H1 (cell line): ENCODE data around the gene KRTAP4-5. TPM values are rescaled to one million over a fixed set of nuclear protein-coding genes. Genes with fewer than 3 reads are reported as not detected.
"Not testable (repeated sequence)": the region's sequence is repeated elsewhere in the genome, so short reads cannot be mapped to it uniquely, and the experiment has no call there.

Experiments
- CTCF ChIA-PET: fragments of 300-600 bp; sonication (Branson Sonifier 250); formaldehyde crosslinking; loops from one replicate; lab custom pipeline; 2021; ENCODE audit not compliant: partially characterized antibody; lab: Charles Lee
- POLR2A ChIA-PET: fragments of 300-600 bp; sonication (Branson Sonifier 250); formaldehyde crosslinking; loops from one replicate; lab custom pipeline; 2021; ENCODE audit warnings: inconsistent platforms; ENCODE audit not compliant: partially characterized antibody; lab: Charles Lee
- DNase-seq, 2 experiments: peaks; one replicate each; pipeline versions ENCODE4 v3.0.0 to v3.0.0-alpha.2; 2010 to 2022; ENCODE audit warnings: low spot score in 2 of 2, low read depth in 1 of 2, mixed read lengths in 1 of 2
- FAIRE-seq: peaks from 2 replicates; lab custom pipeline; 2011; peaks lifted over from hg19 to GRCh38; lab: Jason Lieb, UNC
- H2AFZ ChIP-seq: 2 replicates; pipeline ENCODE4 v1.8.1; 2012; ENCODE audit warnings: low read length, inconsistent platforms
- H2AK5ac ChIP-seq: 2 replicates; pipeline ENCODE4 v1.6.1; 2013; ENCODE audit warnings: low read depth, low read length
- H2BK120ac ChIP-seq: replicated peaks from 2 replicates; pipeline ENCODE3; 2013; ENCODE audit warnings: low read depth, low read length, inconsistent platforms
- H2BK12ac ChIP-seq: 2 replicates; pipeline ENCODE4 v1.6.1; 2013; ENCODE audit warnings: low read depth, low read length
- H2BK15ac ChIP-seq: 2 replicates; pipeline ENCODE4 v1.6.1; 2013; ENCODE audit warnings: low read length
- H2BK20ac ChIP-seq: 2 replicates; pipeline ENCODE4 v1.6.1; 2013; ENCODE audit warnings: low read length
- H2BK5ac ChIP-seq: 2 replicates; pipeline ENCODE4 v1.6.1; 2013; ENCODE audit warnings: low read depth, low read length
- H3K14ac ChIP-seq: 2 replicates; pipeline ENCODE4 v1.6.1; 2013; ENCODE audit warnings: inconsistent platforms; ENCODE audit not compliant: insufficient read length
- H3K18ac ChIP-seq: 2 replicates; pipeline ENCODE4 v1.6.1; 2013; ENCODE audit warnings: low read length; ENCODE audit errors: extremely low read depth
- H3K23ac ChIP-seq: 2 replicates; pipeline ENCODE4 v1.6.1; 2013; ENCODE audit warnings: inconsistent platforms; ENCODE audit not compliant: insufficient read length
- H3K23me2 ChIP-seq: 2 replicates; pipeline ENCODE4 v1.6.1; 2013; ENCODE audit warnings: low read depth, low read length
- H3K27ac ChIP-seq: 2 replicates; pipeline ENCODE4 v1.6.1; 2011; ENCODE audit warnings: low read depth, low read length, inconsistent platforms
- H3K27me3 ChIP-seq, 4 experiments: replicated peaks in 1 of 4; 1 replicate in 1 of 4; 2 replicates in 3 of 4; pipeline versions ENCODE4 v1.6.1 to v1.8.1; 2011 to 2013; ENCODE audit warnings: low read length in 3 of 4, mild to moderate bottlenecking in 3 of 4, inconsistent platforms in 2 of 4, mixed read lengths in 2 of 4, moderate library complexity in 1 of 4; ENCODE audit not compliant: control insufficient read depth in 3 of 4, insufficient read depth in 3 of 4; ENCODE audit errors: extremely low read depth in 1 of 4
- H3K36me3 ChIP-seq, 4 experiments: 2 replicates each; pipeline versions ENCODE4 v1.6.1 to v1.8.1; 2011 to 2013; ENCODE audit warnings: mild to moderate bottlenecking in 4 of 4, low read length in 3 of 4, moderate library complexity in 2 of 4, control low read depth in 1 of 4, inconsistent platforms in 1 of 4; ENCODE audit not compliant: insufficient read depth in 4 of 4, control insufficient read depth in 2 of 4
- H3K4ac ChIP-seq: replicated peaks from 2 replicates; pipeline ENCODE3; 2013; ENCODE audit warnings: low read length, low read depth, mixed read lengths, inconsistent platforms; ENCODE audit not compliant: insufficient read length
- H3K4me1 ChIP-seq, 4 experiments: replicated peaks in 1 of 4; 1 replicate in 1 of 4; 2 replicates in 3 of 4; pipeline versions ENCODE4 v1.6.1 to v1.8.1; 2011 to 2013; ENCODE audit warnings: low read length in 3 of 4, inconsistent platforms in 2 of 4, mixed read lengths in 1 of 4; ENCODE audit not compliant: insufficient read depth in 4 of 4, control insufficient read depth in 3 of 4
- H3K4me2 ChIP-seq, 2 experiments: 2 replicates each; pipeline versions ENCODE4 v1.6.1 to v1.8.1; 2011 to 2013; ENCODE audit warnings: low read depth in 2 of 2, low read length in 2 of 2, control low read depth in 1 of 2, inconsistent platforms in 1 of 2, mild to moderate bottlenecking in 1 of 2; ENCODE audit not compliant: insufficient read depth in 1 of 2
- H3K4me3 ChIP-seq, 4 experiments: fragments of 200-600, 300-600 bp in 1 of 4; sonication (generic), shearing (Covaris generic), sonication (Bioruptor Twin) in 1 of 4; 2 replicates each; pipeline versions ENCODE4 v1.5.1 to v1.8.1; 2011 to 2016; ENCODE audit warnings: low read length in 4 of 4, low read depth in 3 of 4, control low read depth in 2 of 4, inconsistent platforms in 2 of 4, mild to moderate bottlenecking in 2 of 4, mixed read lengths in 1 of 4, moderate library complexity in 1 of 4; ENCODE audit not compliant: insufficient read depth in 2 of 4; ENCODE audit errors: extremely low read depth in 1 of 4
- H3K56ac ChIP-seq: replicated peaks from 2 replicates; pipeline ENCODE3; 2013; ENCODE audit warnings: low read depth, mild to moderate bottlenecking, mixed read lengths, low read length, inconsistent platforms; ENCODE audit not compliant: insufficient read length
- H3K79me1 ChIP-seq: 2 replicates; pipeline ENCODE4 v1.6.1; 2013; ENCODE audit warnings: low read depth, low read length, control low read depth
- H3K79me2 ChIP-seq, 2 experiments: 2 replicates each; pipeline versions ENCODE4 v1.6.1 to v1.8.1; 2012 to 2013; ENCODE audit warnings: low read length in 2 of 2, mild to moderate bottlenecking in 2 of 2, inconsistent platforms in 1 of 2; ENCODE audit not compliant: insufficient read depth in 2 of 2, control insufficient read depth in 1 of 2
- H3K9ac ChIP-seq, 4 experiments: replicated peaks in 1 of 4; 1 replicate in 1 of 4; 2 replicates in 3 of 4; pipeline versions ENCODE4 v1.6.1 to v1.8.1; 2011 to 2013; ENCODE audit warnings: low read depth in 3 of 4, low read length in 3 of 4, control low read depth in 2 of 4, mild to moderate bottlenecking in 2 of 4, moderate library complexity in 2 of 4, inconsistent platforms in 1 of 4; ENCODE audit errors: extremely low read depth in 1 of 4
- H3K9me3 ChIP-seq, 2 experiments: 2 replicates each; pipeline versions ENCODE4 v1.6.1 to v1.8.1; 2012 to 2013; ENCODE audit warnings: mild to moderate bottlenecking in 2 of 2, moderate library complexity in 2 of 2, control low read depth in 1 of 2, inconsistent platforms in 1 of 2, low read depth in 1 of 2, low read length in 1 of 2, mixed read lengths in 1 of 2; ENCODE audit not compliant: insufficient read depth in 2 of 2
- H4K20me1 ChIP-seq, 2 experiments: replicated peaks in 1 of 2; 2 replicates each; pipeline versions ENCODE3 to v1.8.1; 2011 to 2013; ENCODE audit warnings: inconsistent platforms in 2 of 2, low read length in 2 of 2, mild to moderate bottlenecking in 1 of 2; ENCODE audit not compliant: insufficient read depth in 2 of 2, control insufficient read depth in 1 of 2
- H4K5ac ChIP-seq: 2 replicates; pipeline ENCODE4 v1.6.1; 2013; ENCODE audit warnings: low read length, low read depth, mixed read lengths, inconsistent platforms; ENCODE audit not compliant: insufficient read length
- H4K8ac ChIP-seq: 2 replicates; pipeline ENCODE4 v1.8.0; 2013; ENCODE audit warnings: mild to moderate bottlenecking, moderate library complexity, low read length, inconsistent platforms; ENCODE audit not compliant: insufficient read depth; ENCODE audit errors: extremely low read depth
- H4K91ac ChIP-seq: replicated peaks from 2 replicates; pipeline ENCODE3; 2013; ENCODE audit warnings: low read length, mixed read lengths, inconsistent platforms; ENCODE audit not compliant: insufficient read length
- WGBS, 2 experiments: shearing (Covaris generic) in 1 of 2; methylation state at CpG; one replicate each; pipeline versions ENCODE4 v1.1.6 to v1.1.7; 2013 to 2015; ENCODE audit warnings: low lambda C conversion rate in 2 of 2, mixed read lengths in 2 of 2, inconsistent platforms in 1 of 2, low coverage in 1 of 2, missing lambda C conversion rate in 1 of 2; ENCODE audit not compliant: insufficient replicate concordance in 2 of 2, insufficient coverage in 1 of 2, insufficient read length in 1 of 2; ENCODE audit errors: extremely low coverage in 1 of 2, missing lambda C conversion rate in 1 of 2; 5-methylcytosine and 5-hydroxymethylcytosine counted together
- polyA plus RNA-seq, 7 experiments: library from polyadenylated mRNA; depleted of rRNA in 3 of 7; stranded (reverse) in 5 of 7; unstranded in 2 of 7; fragments of >200 nt in 5 of 7; fragments of 200-250 nt in 2 of 7; gene quantifications; 1 replicate in 5 of 7; 2 replicates in 1 of 7; 4 replicates in 1 of 7; pipeline versions ENCODE4 v1.2.1 to v1.2.3, GENCODE V29; 2011 to 2013; ENCODE audit warnings: missing spikeins in 2 of 7, mixed read lengths in 2 of 7
- total RNA-seq: library from RNA; stranded (reverse); fragmentation: NEBNext Ultra II Directional; extraction: Animal tissue kit (Norgen Biotek cat#: 25700); gene quantifications from 2 replicates; pipeline ENCODE4 v1.2.1, GENCODE V29; 2021

KRTAP4-5 gene
- total and polyA plus RNA-seq, 2 of the 8 experiments (the other 6 are each of a cell fraction or from before 2014, with no cell fraction given) = not detected

DNA sequence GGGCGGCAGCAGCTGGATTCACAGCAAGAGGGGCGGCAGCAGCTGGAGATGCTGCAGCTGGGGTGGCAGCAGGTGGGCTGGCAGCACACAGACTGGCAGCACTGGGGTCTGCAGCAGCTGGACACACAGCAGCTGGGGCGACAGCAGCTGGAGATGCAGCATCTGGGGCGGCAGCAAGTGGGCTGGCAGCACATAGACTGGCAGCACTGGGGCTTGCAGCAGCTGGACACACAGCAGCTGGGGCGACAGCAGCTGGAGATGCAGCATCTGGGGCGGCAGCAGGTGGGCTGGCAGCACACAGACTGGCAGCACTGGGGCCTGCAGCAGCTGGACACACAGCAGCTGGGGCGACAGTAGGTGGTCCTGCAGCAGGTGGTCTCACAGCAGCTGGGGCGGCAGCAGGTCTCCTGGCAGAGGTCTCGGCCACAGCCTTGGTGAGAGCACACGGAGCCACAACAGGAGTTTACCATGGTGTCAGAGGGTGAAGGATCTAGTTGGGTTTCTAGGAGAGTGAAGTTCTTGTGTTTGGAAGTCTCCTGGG is 31.7 kb downstream of the KRTAP4-5 start, which contains the start of gene KRTAP4-11:
KRTAP4-11 (minus strand) TSS at position 528 of the 541 bp plus-strand sequence; CDS start at position 470, 58 bp downstream.
- H2BK20ac ChIP-seq, H3K36me3 ChIP-seq, H3K18ac ChIP-seq, H3K27me3 ChIP-seq, H2BK15ac ChIP-seq, H3K14ac ChIP-seq, H4K91ac ChIP-seq, FAIRE-seq, H3K27ac ChIP-seq, DNase-seq, H3K23me2 ChIP-seq, H3K4me1 ChIP-seq, H4K8ac ChIP-seq, H3K9ac ChIP-seq, H4K5ac ChIP-seq, H2BK5ac ChIP-seq, H3K4me2 ChIP-seq, H3K56ac ChIP-seq, H3K9me3 ChIP-seq, H2AK5ac ChIP-seq, H2BK12ac ChIP-seq, H4K20me1 ChIP-seq, H3K4me3 ChIP-seq, H3K79me2 ChIP-seq, H2AFZ ChIP-seq, H2BK120ac ChIP-seq, POLR2A ChIA-PET, H3K79me1 ChIP-seq, H3K23ac ChIP-seq, CTCF ChIA-PET, H3K4ac ChIP-seq: not testable (repeated sequence)
- 80% methylated on average over 10 of the region's 10 CpGs; no CpG with 5 or more reads in 1 of the 2 experiments for WGBS, 2 experiments
